Skin of body (tissue), 2 donors: Measurements from ENCODE around the gene PRSS27. TPM values are rescaled to one million over a fixed set of nuclear protein-coding genes. Genes with fewer than 3 reads are reported as not detected.
"Not testable (repeated sequence)": the region's sequence is repeated elsewhere in the genome, so short reads cannot be mapped to it uniquely, and the experiment has no call there.

ENCODE experiments used
- DNase-seq: peaks from one replicate; lab custom pipeline; 2025; lab: John Stamatoyannopoulos, UW
- total RNA-seq: library from RNA; depleted of rRNA; stranded (reverse); fragments of >200 nt; gene quantifications from one replicate; pipeline ENCODE4 v1.2.3, GENCODE V29; 2014

Gene PRSS27
- total RNA-seq, 1 donor from 2014 or later: 0.39 TPM

DNA sequence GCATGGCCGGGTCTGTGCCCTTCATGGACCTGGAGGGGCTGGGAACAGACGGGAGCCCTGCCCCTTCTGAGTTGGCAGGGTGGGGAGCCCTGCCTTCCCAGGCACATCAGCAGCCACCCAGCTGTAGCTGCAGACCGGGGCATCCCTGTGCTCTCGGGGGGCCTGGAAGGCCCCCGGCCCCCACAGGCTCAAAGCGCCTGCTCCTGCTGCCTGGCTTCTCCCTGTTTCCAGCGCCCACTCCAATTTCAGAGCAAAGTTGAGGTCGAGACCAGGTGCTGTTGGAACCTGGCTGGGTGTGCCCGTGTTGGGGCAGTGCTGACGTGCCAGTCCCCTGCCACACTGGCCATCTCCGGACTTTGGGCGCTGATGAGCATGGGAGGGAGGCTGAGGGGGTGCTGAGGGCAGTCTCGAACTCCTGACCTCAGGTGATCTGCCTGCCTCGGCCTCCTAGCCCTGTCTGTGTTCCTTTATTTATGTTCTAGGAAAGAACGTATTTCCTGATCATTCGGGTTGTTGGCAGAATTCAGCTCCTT, 4.9 kb upstream of the PRSS27 start:
- no peak for DNase-seq

DNA sequence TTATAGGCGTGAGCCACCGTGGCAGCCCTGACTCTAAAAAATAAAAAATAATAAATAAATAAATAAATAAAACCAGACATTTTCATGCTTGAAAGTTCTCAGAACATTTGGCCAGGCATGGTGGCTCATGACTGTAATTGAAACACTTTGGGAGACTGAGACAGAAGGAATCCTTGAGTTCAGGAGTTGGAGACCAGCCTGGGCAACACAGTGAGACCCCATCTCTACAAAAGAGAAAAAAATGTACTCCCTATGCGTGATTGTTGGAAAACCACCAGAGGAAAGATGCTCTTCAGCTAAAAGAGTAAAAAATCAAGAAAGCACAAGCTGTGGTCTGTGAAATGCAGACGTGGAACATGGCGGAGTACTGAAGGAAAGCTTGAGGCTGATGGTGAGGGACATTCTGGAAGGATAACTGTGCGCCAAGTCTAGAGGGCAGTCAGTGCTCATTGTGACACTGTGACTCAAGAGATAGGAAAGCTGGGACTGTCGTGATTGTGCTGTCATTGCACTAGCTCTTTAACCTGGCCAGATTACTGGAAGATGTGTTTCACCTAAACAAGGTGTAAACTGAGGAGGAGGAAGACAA, 4.2 kb upstream of the PRSS27 start:
- no peak for DNase-seq

DNA sequence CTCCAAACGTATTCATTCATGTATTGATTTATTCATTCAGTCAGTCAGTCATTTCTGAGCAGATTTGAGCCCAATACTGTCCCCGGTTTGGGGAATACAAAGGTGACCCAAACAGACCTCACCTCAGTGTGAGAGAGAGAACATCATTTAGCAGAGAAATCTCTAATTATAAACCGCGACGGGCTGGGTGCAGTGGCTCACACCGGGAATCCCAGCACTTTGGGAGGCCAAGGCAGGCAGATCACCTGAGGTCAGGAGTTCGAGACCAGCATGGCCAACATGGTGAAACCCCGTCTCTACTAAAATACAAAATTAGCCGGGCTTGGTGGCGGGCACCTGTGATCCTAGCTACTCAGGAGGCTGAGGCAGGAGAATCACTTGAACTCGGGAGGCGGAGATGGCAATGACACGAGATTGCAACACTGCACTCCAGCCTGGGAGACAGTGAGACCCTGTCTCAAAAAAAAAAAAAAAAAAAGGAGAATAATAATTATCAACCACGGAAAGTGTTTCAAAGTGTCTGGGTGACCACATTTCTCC, 1.7 kb upstream of the PRSS27 start:
- DNase-seq: not testable (repeated sequence)

DNA sequence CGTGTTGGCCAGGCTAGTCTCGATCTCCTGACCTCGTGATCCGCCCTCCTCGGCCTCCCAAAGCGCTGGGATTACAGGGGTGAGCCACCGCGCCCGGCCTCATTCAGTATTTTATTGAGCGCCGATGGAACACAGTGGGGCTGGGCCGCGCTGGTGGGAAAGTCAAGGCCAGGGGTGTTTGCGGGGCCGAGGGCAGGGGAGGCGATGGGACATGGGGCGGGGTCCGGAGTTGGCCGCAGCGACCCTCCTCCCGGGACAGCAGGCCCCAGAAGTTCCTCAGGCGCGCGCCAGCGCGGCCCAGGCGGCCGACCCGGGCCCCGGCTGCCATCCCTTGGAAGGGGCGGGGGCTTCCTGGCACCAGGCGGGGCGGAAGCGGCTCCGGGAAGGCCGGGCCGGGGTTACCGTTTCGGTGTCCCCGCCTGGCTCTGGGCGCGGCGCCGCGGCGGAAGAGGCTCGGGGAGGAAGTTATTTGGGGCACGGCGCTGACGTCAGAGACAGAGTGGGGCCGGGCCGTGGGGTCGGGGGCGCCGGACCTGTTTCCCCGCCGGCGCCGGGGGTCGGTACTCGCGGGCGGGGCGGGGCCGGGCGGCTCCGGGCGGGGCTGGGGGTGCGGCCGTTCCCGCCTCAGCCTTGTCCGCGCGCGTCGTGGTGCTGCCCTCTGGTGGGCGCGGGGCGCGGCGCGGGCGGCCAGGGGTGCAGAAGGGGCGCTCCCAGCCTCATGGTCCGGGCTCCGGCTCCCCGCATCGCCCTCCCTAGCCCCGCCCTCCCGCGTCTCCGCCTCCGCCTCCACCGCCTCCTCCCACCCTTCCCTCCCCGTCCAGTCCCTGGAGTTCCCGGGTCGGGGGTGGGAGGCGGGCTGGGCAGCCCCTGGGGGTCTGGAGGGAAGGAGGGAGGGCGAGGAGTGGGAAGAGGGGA, 952 bp upstream of the PRSS27 start:
- DNase-seq: peak; percentile 69

DNA sequence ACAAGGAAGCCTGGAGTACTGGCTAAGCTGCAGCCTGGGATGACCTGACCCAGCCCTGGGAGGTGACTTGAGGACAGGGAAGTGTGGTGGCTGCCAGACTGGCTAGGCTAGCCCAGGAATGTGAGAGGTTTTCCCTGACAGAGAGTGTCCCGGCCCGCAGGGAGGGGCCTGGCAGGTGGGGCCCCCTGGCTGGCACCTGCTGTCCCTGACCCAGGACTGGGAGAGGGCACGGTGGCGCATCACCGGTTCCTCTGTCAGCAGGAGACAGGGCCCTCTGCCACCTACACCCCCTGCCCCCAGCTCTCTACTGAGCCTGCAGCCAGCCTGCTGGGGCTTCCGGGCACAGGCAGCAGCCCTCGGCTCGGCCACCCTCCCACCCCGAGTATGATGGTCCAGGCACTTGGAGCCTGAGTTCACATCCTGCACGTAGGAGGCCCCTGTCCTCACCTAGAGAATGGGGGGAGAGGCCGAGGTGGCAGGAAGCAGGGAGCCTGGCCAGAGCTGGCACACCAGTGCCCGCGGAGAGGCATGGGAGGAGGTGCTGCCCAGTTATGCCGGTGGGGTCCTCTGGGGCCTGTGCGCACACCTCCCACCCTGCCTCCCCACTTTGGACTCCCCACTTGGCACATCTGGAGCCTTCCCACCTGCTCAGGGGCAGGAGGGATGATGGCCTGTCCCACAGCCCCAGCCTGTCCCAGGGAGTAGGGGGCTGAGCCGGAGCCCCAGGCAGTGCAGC, 528 bp downstream of the PRSS27 start:
- no peak for DNase-seq

DNA sequence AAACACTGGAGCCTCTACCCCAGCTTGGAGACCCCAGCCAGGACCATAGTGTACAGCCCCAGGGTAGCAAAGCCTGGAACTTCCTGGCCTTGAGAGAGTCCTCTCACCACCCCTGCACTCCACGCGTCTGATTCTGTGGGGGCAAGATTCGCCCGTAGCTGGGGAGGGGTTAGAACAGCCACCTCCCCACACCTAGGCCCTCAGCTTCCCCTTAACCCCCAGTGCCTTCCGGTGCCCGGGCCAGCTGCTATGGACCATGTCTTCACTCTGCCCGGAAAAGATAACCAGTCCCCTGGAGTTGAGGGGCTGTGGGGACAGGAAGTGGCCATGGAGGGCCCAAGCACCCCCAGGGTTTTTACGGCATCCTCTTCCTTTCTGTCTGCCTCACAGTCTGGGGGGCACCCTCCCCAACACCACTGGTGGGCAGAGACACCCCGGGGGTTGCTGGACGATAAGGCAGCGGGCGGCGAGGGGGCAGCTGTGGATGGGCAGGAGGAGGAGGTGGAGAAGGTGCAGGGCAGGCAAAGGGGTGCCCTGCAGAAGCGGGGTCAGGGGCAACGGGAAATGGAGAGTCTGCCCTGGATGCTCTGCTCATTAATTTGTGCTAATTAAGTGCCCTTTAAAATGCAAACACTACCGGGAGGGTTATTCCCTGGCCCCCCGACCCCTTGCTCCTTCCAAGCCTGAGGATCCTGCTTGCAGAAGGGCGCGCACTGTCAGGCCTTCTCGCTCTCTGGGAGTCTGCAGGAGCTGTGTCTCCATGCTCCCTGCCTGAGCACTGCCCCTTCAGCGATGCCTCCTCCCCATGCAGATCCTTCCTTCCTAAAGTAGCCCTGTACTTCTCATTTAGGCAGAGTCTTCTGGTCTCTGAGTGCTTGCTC, 2.4 kb downstream of the PRSS27 start:
- DNase-seq: no peak

DNA sequence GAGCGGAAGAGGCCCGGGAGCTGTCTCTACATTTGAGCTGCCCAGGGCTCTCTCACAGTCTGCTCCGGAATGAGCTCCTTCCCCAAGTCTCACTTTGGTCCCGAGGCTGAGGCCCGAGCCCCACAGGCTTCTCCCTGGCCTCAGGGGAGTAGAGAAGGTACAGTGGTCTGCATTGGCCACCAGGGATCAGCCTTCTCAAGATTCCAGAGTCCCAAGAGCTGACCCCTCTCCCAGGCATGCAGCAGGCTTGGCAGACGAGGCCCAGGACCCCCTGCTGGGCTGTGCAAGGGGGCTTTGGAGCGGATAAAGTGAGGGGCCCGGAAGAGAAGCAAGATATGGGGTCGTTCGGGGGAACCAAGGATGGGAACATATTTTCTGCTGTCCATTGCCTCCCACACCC, 3.1 kb downstream of the PRSS27 start:
- no peak for DNase-seq

DNA sequence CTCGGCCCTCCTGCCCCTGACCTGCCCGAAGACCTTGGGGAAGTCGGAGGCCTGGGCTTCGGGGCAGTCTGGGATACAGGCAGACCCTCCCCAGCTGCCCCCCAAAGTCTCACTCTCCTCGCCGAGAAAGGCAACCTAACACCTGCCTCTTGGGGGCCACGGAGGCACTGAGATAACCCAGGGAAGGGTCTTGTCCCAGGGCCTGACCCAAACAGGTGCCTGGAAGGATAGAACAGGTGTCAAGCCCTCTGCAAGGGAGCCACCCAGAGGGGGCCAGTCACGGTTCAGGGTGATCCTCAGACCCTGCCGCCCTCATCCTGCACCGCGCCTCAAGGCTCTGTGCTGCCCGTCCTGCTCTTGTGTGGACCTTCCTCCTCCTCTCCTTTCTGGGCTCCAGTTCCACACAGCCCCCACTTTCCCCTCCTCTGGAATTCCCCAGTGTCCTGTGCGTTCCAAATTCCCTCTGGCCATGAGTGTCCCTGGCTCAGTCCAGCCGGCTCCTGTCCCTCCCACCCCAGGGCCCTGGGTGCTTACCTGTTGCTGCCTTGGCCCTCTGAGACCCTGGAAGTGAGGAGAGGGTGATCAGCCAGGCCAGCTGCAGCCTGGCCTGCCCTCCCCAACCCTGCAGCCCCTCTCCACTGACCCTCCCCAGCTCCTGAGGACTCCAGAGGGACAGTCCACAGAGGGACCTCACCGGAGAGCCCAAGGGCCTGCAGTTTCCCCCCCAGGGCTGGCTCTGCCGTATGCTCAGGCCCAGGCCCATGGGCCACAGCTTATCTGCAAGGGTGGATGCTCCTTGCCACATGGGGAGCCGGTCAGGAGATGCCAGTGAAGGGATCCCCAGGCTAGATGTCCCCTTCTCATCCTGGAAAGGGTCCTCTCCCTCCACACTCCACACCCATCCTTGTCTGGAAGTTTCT, 3.8 kb downstream of the PRSS27 start:
- no peak for DNase-seq

DNA sequence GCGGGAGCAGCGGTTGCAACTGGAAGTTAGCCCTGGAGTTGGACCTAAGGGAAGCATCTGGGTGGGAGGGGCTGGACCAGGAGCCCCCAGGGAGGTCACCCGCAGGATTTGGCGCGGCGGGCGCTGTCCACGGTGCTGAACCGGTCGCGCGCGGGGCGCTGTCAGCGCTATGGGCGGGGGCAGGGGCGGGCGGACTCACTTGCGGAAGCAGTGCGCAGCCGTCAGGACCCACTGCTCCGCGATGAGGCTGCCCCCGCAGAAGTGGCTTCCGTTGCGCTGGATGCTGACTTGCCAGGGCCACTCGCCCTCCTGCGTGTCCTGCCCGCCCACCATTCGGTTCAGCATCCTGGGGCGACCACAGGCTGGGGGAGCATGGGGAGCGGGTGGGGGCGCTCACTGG, 4.5 kb downstream of the PRSS27 start:
- peak; percentile 33 for DNase-seq

DNA sequence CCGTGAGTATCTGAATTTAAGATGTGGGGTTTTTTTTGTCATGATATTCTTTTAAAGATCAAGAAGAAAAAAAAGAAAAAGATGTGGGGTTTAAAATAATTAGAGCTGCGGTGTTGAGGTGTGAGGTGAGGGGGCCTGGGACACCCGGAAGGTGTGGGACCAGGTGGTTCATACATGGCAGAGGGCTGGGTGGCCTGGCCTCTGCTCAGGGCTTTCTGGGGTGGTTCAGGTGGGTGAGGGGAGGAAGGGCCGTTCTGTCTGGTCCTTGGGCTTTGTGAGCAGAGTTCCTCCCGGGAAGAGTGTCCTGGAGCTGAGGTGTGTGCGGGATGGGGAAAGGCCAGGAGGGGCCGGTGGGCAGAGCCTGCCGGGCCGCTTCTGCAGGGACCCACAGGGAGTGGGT, 5.0 kb downstream of the PRSS27 start:
- DNase-seq: no peak

DNA sequence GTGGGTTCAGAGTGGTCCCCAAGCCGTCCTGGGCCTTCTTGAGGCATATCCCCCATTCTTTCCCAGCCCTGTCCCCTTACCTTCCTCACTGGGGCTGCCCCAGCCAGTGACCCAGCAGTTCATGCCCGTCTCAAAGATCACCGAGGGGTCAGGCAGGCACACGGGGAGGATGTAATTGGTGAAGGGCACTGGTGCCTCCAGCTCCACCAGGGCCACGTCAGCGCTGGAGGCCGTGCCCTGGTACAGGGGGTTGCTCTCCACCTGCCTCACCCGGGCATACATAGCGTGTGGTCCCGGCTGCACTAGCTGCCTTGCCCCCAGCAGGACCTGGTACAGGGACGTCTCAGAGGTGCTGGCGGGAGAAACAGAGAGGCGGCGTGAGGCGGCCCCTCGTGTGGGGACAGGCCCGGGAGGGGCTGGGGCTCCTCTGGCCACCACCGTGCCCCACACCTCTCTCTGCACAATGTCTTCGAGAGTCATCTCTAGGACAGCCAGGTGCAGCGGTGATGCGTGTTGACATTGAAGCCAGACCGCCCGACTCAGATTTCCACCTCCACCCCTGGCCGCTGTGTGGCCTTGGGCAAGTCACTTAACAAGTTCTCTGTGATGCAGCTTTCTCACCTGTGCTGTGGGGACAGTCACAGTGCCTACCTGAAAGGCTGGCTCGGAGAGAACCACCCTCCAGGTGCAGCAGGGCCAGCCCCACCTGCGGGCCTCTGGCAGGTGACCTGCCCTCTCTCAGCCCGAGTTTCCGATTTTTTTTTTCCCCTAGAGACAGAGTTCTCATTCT, 5.8 kb downstream of the PRSS27 start:
- no peak for DNase-seq

DNA sequence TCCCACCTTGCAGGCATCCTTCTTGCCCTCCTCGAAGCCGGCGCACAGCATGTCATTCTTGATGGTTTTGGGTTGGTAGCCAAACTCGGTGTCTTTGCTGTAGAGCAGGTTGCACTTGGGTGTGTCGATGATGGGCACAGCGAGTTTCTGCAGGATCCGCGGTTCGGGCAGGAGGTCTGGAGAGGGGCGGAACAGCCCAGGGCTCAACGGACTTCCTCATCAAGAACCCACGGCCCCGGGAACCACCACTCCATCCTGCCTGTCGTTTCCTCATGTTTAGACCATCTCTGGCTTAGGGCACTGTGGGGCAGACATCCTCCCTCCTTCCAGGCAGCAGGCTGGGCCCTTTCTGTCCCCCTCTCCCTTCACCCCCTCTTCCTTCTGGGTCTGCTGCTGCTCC, 6.5 kb downstream of the PRSS27 start:
- no peak for DNase-seq

DNA sequence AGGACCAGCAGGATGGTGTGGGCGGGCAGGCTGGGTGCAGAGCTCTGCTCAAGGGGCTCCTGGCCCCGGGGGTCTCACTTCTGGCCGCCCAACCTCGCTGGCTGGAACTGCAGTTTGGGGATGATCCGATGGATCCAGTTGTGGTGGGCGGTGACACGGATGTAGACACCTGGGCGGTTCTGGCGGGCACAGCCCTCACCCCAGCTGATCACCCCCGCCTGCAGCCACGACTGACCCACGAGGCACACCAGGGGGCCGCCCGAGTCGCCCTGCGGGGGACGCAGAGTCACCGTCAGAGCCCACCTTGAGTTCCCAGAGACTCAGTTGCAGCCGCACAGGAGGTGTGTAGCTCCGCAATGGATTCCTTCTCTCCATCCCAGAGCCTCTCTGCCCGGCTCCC, 7.5 kb downstream of the PRSS27 start:
- no peak for DNase-seq

DNA sequence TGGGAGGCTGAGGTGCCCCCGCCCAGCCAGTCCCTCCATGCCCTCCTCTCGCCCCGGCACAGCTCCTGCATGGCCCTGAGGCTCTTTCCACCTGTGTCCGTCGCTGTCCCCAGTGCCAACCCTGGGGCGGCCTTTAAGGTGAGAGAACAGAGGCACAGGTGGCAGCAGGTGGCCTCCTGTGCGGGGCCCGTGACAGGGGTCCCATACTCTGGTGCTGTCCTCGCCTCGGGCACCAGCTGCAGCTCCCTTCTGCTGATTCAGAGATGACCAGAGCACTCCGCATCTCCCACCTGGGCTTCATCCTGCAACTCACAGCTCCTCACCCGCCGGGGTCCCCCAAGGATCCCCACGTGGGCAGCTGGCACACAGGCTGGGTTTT, 8.0 kb downstream of the PRSS27 start:
- DNase-seq: no peak

DNA sequence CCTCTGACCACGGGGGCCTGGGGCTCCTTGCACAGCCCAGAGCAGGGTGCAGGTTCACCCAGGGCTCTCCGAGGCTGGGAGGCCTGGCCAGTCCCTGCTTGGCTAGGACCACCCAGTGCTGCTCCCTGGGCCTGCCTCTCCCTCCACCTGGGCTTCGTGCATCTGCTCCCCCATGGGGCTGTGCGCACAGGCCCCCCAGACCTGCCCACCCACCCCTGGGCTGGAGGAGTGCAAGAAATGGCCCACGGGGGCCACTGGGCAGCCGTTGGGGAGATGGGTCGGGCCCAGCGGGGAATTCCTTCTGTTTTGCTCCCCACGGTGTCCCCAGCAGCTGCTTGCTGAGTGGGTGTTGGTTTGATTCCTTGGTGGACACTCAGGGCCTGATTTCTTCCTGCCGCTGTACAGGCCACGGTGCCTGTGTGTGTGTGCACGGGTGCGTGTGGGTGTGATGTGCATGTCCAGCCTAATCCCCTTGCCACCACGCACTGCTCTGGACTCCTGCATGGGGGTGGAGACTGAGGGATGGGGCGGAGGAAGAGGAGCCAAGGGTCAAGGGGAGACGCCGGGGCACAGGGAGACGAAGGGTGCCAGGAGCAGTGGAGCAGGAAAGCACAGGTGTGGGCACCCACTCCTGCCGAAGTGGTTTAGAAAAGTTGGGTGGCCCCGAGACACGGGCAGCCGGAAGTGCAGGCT, 8.5 kb downstream of the PRSS27 start:
- no peak for DNase-seq

DNA sequence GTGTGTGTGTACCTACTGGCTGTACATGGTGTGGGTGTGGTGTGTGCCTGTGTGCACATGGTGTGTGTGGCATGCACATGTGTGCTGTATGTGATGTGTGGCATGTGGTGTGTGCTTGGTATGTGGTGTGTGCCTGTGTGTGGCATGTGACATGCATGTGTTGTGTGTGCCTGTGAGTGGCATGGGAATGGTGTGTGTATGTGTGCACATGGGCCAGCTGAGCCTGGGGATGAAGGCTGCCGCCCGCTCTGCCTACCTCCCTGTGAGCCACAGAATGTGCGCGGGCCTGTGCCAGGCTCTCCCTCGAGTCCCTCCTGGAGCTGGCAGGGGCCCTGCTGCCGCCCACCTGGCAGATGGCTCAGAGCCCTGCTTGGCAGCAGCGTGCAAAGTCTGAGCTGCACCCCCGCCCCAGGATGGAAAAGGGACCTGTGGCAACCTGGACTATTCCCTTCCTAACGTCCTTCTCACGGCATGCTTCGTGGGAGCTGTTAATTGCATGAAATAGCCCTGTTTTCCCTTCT, 9.3 kb downstream of the PRSS27 start:
- no peak for DNase-seq

DNA sequence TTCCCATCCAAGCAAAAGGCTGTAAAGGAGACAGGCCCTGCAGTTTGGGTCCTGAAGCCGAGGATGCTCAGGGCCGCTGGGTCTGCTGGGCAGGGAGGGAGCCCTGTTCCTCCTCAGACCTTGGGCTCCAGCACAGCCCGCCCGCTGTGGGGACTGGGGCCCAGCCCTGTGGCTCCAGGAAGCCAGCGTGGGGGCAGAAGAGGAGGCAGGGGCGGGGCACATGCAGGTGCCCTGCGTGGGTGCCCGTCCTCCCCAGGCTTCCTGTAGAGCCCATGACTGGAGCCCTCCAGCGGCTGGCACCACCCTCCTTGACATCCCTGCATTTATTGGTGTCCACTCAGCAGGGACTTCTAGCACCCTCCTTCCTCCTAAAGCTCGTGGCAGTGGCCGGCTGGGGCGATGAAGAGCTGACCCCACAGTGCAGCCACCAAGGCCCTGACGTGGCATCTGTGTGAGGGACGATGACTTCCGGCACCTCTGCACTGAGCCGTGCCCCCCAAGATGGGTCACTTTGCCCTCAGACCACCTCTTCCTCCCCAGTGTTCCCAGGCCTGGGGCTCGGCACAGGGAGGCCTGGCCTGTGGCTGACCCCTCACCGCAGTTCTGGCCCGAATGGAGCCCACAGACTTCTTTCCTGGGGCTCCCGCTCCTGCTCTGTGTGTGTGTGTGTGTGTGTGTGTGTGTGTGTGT, 9.9 kb downstream of the PRSS27 start:
- DNase-seq: no peak
